HG03469 (cell line): ENCODE data around the gene STT3A.

Experiments
- ATAC-seq: cut with Tn5 transposase; IDR thresholded peaks from one replicate; pipeline ENCODE4 v1.9.1; 2021; ENCODE audit warnings: mild to moderate bottlenecking, moderate library complexity, moderate number of reproducible peaks; ENCODE audit not compliant: unreplicated experiment

The STT3A gene

DNA sequence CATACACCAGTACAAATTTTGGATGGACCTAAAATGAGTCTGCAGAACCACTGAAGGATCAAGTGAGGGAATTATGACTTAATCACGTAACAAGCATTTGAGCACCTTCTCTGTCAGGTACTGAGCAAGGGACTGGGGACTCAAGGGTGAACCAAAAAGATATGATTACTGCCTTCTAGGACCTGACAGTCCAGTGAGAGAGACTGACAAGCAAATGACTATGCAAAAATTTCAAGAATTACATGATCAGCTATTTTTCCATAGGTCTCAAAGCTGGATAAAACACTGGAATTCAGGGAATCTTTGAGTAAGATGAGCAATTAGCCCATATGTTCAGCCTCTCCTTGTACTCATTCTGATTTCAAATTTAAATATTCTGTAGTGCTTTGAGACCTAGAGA is 5.2 kb upstream of the STT3A start:
- no peak for ATAC-seq

DNA sequence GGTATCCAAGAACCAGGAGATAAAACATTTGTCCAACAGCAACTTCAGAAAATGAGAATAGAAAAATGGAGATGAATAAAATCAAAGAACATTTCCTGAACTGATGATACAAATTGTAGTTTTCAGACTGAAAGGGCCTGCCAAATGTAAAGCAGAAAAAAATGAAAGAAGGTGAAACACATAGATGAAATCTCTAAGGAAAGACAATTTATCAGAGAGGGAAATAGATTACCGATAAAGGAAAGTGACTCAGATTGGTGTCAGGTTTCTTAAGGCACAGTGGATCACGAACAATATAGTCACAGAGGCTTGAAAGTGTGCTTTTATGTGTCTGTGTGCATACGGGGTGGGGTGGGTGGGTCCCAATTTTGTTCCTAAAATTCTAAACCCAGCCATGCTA is 4.1 kb upstream of the STT3A start:
- ATAC-seq, result no peak

DNA sequence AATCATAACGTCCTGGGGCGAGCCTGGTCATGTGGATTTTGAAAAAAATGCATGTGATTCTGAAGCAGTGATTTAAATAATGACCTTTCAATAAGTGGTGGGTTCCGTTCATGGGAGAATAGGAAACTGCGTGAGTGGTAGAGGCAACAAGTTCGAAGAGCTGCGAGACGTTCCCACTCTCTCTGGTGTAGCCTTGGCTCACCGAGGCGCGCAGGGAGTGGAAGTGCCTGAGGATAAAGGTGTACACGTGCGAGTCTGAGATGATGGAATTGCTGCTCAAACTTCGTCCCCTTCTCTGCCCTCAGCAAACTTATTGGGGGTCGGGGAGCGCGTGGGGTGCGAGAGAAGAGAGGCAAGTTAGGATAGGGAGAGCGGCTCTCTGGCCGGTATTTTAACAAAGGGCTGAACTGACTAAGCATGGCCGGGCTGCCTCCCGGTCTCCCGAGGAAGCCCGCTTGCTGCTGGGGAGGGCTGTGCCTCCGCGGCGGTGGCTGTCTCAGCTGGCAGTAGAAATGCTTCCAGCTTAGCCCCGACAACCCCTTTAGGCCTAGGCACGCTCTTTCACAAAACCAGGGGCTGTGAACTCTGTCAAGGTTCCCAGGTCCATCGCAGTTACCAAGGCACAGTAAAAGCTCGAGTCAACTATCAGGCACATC is 875 bp upstream of the STT3A start:
- peak; percentile 6 for ATAC-seq

DNA sequence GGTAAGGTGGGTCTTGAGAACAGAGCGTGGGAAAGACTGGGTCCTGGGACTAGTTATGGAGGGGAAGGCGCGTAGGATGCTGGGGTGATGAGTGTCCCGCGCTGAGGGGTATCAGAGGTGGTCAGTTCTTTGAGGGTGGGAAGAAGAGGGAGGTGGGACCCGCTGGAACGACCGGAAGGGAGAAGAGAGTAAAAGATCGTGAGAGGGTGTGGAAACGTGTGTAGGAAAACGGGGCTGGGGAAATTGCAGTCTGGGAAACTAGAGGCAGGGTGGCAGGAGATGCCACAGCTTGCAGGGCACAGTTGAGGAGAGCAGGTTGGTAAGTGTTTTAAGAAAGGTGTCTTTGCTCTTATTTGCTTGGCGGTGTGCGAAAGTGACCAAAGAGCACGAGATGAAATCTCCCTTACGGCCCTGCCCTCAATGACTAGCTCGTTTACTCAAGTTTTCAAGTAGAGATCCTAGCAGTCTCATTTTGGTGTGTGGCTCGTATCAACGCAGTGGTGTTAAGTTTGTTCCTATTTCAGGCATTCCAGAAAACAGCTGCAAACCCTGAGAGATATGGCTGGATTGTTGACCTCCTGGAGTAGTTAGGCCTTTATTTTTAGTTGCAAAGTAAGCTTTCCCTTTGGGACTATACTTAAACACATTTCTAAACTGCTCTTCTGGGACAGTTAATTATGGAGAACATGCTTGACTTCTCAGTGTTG is 615 bp downstream of the STT3A start:
- ATAC-seq, result no peak

DNA sequence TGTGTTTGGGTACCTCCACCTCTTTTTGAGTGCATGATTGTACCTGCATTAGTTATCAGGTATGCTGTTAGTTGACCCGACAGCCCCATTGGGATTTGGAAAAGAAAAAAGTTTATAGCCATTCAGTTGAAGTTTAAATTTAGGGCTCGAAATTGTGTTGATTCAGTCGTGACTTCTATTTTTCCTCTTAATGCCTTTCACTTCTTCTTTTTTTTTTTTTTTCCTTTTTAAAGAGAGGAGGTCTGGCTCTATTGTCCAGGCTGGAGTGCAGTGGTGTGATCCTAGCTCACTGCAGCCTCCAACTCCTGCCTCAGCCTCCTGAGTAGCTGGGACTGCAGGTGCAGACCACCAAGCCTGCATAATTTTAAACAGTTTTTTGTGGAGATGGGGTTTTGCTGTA is 2.3 kb downstream of the STT3A start:
- ATAC-seq, result no peak

DNA sequence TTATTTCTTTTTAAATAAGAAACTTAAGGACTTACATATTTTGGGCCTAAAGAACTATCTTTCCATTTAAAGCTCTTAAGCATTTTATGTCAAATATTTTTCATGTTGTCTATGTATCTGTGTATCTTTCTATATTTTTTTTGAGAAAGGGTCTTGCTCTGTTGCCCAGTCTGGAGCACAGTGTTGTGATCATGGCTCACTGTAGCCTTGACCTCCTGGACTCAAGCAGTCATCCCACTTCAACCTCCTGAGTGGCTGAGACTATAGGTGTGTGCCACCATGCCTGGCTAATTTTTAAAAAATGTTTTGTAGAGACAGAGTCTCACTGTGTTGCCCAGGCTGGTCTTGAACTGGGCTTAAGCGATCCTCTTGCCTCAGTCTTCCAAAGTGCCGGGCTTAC is 8.0 kb downstream of the STT3A start:
- no peak for ATAC-seq

DNA sequence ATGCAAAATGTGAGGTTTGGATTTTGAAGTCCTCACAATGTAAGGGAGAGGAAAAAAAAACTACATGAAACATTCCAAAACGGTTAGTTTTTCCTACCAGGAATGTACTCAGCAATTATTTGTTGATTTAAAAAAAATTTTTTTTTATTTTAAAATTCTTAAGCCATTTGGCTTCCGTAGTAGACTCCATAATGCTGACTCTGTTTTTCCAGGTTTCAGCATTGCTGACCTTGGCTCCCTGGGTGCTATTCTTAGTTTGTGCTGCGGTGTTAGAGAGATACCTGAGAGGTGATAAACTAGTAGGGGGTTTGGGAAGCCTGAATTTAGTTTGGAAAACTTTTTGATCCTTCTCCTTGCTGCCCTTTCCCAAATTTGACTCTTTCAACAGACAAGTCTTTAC is 10.6 kb downstream of the STT3A start:
- no peak for ATAC-seq

DNA sequence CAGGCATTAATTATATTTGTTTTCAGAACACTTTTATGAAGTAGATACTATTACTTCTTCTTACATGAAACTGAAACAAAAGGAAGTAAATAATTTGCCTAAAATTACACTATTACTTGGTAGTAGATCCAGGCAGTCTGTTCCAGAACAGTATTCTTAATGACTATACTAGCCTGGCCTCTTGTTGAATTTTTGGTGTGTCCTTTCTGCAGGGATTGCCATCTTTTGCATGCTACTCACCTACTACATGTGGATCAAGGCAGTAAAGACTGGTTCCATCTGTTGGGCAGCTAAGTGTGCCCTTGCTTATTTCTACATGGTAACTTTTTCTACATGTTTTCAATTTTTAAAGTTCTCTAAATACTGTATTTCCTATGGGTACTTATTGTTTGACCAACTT is 12.8 kb downstream of the STT3A start:
- ATAC-seq, result no peak

DNA sequence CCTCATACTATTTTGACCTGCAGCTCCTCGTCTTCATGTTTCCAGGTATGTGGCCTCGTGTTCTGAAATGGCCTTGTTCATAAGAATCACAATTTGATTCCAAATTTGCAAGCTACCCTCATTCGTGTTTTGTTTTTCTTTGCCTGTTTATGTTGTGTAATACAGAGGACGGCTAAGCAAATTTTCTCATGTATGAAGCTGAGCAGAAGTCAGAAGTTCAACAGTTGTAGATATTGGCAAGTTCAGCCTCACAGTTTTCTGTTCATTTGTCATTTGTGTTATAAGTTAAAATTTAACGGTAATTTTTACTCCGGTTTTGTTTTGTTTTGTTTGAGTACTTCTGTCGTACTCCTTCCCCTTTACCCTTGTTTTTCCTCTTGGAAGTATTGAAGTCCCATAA is 16.9 kb downstream of the STT3A start:
- no peak for ATAC-seq

DNA sequence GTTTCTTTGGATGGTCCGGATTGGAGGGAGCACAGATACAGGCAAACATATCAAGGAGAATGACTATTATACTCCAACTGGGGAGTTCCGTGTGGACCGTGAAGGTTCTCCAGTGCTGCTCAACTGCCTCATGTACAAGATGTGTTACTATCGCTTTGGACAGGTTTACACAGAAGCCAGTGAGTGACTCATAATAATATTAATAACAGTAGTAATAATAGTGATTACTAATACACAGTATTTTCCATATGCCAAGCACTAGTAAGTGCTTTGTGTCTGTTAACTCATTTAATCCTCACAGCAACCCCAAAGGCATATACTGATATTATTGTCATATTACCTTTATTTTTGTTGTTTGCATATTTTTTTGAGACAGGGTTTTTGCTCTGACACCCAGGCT is 25.7 kb downstream of the STT3A start:
- no peak for ATAC-seq

DNA sequence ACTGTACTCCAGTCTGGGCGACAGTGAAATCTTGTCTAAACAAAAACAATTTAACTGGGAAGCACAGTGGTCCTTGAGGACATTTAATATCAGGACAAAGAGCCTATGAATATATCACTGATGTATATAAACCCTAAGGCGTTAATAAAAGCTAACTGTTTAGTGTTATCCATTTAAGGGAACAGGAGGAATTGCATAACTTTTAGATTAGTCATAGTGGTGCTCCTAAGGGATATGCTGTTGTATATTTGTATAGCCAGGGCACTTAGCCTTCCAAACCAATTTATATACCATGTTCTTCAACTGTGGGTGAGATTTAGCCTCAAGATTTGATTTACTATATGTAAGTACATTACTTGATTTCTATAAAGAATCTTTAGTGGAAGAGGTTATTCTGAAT is 29.3 kb downstream of the STT3A start:
- no peak for ATAC-seq

DNA sequence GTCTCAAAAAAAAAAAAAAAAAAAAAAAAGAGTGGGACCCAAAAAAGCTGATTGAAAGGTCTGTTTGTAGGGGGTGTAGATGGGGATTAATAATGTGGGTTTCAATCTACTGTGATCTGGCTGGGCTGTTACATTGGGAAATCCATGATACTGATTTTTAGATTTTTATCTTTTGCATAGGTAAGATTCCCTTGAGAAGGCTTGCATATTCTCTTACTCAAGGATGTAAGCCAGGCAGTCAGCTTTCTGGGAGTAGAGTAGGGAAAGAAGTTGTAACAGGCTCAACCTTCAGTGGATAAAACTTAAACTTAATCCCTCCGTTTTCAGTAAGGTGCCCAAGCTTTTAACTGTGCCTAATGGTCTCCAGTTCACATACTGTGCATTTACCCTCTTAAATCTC is 30.4 kb downstream of the STT3A start:
- no peak for ATAC-seq

DNA sequence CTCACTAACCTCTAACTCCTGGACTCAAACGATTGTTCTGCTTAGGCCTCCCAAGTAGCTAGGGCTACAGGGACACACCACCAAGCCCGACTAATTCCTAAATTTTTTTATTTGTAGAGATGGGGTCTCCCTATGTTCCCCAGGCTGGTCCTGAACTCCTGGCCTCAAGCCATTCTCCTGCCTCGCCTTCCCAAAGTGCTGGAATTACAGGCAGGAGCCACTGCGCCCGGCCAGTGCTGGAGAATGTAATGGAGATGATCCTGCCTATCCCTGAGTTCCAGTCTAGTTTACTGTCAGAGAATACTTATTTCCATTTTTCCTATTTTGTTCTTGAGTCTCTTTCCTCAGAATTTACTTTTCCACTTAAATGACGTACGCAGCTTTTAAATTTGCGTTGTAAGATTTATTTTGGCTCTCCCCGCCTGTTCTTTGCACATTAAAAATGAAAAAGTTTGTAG is 32.1 kb downstream of the STT3A start, which contains the start of gene CHEK1:
Gene CHEK1, plus strand, starts transcription at position 408 of the 458 bp plus-strand sequence. CDS start 1,606 bp downstream, outside the sequence.
- no peak for ATAC-seq

DNA sequence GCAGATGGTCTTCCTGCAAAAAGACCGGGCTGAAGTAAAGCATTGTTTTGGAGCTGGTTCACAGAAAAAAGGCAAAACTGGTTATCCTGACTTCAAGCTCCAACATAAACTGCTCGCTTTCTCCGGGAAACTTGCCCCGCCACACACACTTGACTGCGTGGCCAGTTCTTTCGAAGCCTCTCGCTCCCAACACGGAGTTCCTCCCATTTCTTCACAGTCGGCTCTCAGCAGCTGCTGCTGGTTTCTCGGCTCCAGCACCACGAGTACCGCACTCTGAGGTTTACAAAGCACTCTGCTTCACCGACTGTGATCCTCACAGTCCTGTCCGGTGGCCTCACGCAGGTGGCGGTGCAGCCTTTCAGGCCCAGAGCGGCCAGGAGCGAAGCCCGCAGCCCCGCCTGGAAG is 32.6 kb downstream of the STT3A start:
- ATAC-seq, result no peak

DNA sequence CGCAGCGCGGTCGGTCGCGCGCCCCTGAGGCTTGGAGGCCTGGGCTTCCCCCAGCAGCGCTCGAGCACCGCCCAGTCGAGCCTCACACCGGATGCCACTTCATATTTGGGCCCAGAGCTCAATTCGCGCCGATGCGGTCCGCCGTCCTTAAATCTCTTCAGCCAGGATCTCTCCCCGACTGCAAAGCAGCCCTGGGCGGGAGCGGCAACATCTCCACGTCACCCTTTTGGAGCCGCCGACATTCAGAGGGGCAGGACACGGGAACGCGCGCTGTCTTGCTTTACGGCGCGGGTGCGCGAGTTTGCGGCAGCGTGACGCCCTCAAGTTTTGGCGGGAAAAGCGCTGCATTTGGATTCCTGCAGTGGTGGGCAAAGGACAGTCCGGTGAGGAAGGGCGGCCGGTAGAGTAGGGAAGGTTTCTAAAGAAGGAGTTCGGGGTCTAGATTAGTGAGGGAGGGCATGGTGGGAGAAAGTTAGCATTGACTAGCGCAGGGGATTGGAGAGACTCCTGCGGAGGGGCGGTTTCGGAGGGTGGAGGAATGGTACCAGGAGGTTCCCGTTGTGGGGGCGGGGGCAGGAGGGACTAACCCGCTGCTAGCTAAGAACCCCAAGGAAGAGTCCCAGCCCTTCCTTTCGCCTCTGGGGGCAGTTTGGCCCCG is 33.1 kb downstream of the STT3A start:
- peak; percentile 61 for ATAC-seq

DNA sequence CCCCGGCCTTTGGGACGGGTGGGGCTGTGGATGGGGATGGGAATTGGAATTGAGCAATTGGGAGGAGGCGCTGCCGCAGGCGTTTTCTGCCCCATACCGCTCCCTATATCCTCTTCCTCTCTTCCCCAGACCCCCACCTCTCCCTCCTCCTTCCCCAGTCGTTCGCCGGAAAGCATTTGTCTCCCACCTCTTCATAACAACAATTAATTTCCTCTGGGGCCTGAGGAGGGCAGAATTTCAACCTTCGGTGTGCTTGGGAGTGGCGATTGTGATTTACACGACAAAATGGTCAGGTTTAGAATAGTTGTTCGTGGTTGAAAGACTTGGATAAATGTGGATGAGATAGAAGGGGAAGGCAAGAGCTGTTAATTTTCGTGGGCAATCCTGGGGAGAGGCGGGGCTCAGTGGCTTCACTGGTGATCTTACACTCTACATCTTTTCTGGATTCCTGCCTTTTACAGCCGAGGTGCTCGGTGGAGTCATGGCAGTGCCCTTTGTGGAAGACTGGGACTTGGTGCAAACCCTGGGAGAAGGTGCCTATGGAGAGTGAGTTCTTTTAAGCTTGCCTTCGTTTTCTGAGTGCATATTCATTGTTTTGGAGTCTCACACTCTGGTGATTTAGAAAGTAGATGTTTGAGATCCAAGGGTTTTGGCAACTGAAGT is 33.8 kb downstream of the STT3A start:
- ATAC-seq, result peak; percentile 18

DNA sequence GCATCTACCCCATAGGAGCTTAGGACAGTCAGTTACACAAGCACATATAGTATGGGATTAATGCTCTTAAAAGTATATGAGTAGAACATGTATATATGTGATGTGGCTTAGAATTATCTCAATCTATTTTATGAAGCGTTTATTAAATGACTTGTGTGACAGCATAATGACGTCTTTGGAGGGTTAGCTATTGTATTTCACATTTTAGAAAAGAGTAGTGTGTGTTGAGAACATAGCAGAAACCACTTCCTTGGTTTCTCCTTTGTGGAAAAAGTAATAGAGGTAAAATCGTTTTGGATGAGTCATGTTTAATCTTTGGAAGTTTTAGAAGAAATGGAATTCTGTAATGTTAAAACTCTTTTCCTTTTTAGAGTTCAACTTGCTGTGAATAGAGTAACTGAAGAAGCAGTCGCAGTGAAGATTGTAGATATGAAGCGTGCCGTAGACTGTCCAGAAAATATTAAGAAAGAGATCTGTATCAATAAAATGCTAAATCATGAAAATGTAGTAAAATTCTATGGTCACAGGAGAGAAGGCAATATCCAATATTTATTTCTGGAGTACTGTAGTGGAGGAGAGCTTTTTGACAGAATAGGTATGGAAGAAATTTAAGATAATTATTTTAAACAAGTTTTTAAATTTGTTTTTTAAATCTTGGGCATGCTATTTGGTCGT is 34.7 kb downstream of the STT3A start:
- no peak for ATAC-seq

DNA sequence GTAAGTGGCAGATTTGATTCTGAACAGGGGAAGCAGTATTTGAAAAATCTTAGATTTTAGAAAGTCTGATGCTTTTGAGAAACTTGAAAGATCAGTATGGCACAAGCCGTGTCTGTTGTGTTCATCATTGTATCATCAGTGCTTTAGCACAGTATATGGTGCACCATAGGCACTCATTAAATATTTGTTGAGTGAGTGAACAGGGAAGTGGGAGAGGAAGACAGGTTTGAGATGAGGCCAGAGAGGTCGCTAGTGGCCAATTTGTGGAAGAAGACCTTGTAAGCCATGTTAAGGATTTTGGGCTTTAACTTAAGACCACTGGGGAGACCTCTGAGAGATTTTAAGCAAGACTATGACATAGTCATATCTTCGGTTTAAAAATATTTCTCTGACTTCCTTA is 45.2 kb downstream of the STT3A start:
- ATAC-seq, result no peak

DNA sequence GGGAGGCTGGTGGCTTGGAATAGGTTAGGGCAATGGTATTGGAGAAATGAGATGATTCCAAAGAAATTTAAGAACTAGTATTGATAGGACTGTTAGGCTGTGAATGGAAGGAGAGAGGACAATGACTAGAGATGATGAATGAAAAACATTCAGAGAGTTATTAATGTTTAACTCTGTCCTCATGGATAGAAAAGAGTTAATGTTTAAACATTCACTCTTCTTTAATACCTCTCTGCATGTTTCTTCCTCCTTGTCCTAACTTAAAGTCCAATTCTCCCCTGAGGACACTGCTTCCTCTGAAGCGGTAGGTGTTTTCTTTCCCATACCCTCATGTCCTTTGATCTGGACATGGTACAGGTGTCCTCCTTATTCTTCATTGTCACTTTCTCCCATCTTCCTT is 45.7 kb downstream of the STT3A start:
- ATAC-seq, result no peak

DNA sequence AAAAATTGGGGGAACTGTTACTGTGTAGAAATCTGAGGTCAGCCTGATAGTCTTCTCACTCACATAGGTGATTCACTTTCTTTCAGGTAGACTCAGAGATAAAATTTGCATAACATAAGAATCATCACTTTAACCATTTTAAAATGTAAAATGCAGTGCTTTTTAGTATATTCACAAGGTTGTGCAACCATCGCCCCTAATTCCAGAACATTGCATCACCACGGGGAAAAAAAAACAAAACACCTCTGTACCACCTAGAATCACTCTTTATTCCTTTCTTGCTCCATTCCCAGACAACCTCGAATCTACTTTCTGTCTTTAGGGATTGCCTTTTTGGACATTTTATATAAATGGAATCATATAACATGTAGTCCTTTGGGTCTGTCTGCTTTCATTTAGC is 53.2 kb downstream of the STT3A start:
- ATAC-seq, result no peak
